ENCODE measurements around the gene SLC17A9. TPM values are rescaled to one million over a fixed set of nuclear protein-coding genes. Genes with fewer than 3 reads are reported as not detected.

The SLC17A9 gene
- polyA plus RNA-seq, 2 donors, result 1.0 to 3.3 TPM

GRCh38 chr20:63013207-63013606, 60.7 kb downstream of the SLC17A9 start:
- Histone ChIP-seq H3K27me3 (ENCODE audit: control insufficient read depth in 1 of 2, insufficient read depth in 2 of 2, low read length in 2 of 2) (peaks cover 0 to 23% of the 10 kb centered on the region in 2 donors), H3K9me3 (ENCODE audit: control insufficient read depth in 2 of 2, insufficient read depth in 1 of 2, low read depth in 1 of 2, low read length in 1 of 2) (peaks cover 0 to 6% of the 10 kb centered on the region in 2 donors), H3K36me3 (ENCODE audit: control insufficient read depth in 2 of 2, insufficient read depth in 2 of 2, low read length in 1 of 2) (no peaks in the 10 kb centered on the region), H3K4me3 (ENCODE audit: low read depth in 1 of 2, low read length in 2 of 2) (no peak overlapping the region), H3K27ac (ENCODE audit: low read depth in 2 of 2, low read length in 1 of 2) (no peak overlapping the region), H3K4me1 (ENCODE audit: control insufficient read depth in 2 of 2, insufficient read depth in 2 of 2, low read length in 1 of 2) (peaks cover 0 to 2% of the 10 kb centered on the region in 2 donors)

DNA sequence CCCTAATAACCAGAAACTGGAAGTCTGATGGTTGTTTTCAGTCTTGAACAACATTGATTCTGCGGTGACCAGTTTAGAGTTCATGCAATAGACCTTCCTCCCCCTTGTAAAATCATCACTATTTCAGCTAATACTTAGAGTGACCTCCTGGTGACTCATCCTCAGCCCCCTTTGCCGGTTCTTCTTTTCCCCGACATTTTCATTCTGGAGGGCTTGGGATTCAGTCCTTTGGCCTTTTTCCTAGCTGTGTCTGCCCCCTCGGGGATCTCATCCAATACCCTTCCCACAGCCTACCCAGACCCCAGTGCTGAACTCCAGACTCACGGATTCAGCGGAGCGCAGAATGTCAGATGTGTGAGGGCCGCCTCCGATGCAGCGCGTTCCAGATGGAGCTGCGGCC, 61.8 kb downstream of the SLC17A9 start:
- Histone ChIP-seq H3K4me1 (ENCODE audit: control insufficient read depth in 2 of 2, insufficient read depth in 2 of 2, low read length in 1 of 2) (peaks cover 0 to 2% of the 10 kb centered on the region in 2 donors), H3K4me3 (ENCODE audit: low read depth in 1 of 2, low read length in 2 of 2) (no peak overlapping the region), H3K27me3 (ENCODE audit: control insufficient read depth in 1 of 2, insufficient read depth in 2 of 2, low read length in 2 of 2) (peaks cover 0 to 19% of the 10 kb centered on the region in 2 donors), H3K9me3 (ENCODE audit: control insufficient read depth in 2 of 2, insufficient read depth in 1 of 2, low read depth in 1 of 2, low read length in 1 of 2) (peaks cover 0 to 6% of the 10 kb centered on the region in 2 donors), H3K36me3 (ENCODE audit: control insufficient read depth in 2 of 2, insufficient read depth in 2 of 2, low read length in 1 of 2) (no peaks in the 10 kb centered on the region), H3K27ac (ENCODE audit: low read depth in 2 of 2, low read length in 1 of 2) (no peak overlapping the region)
- WGBS, 2 donors, result 23 to 25% methylated on average over 12 of the region's 12 CpGs

DNA sequence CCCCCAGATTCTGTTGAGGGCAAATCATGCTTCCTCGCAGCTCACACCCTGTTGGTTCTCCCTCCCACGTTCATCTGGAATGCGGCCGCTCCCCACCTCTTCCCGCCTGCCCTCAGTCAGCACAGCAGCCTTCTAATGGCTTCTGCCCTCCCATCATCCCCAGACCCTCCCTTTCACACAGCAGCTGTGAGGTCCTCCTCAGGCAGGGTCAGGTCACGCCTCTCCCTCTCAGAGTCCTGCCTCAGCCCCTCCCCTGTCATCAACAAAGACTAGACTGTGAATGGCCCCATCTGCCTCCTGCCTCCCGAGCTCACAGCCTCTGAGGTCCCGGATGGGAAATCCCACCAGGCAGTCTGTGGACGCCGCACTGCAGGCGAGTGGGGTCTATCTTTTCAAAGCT, 62.2 kb downstream of the SLC17A9 start:
- no peak overlapping the region for H3K27ac ChIP-seq (ENCODE audit: low read depth in 2 of 2, low read length in 1 of 2)

DNA sequence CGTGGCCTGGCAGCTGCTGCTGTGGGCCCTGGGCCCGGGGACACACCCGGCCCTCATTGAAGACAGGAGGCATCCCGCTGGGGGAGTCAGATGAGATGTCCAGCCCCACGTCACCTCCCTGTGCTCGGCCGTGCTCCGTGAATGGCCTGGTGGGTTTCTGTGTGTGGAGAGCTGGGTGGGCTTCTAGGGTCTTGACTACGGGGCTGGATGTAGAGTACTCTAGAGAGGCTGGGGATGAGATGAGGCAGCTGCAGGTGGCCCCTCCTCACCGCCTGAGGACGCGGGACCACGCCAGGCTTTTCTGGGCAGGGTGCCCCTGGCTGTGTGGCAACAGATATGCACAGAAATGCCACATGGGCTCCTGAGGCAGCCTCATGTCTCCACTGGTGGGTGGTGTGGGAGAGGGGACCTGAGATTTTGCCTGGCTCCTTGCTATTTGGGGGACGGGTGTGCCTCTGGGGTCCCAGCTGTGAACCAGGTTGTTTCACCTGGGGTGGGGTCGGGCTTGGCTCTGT, 62.7 kb downstream of the SLC17A9 start:
- Histone ChIP-seq H3K36me3 (ENCODE audit: control insufficient read depth in 2 of 2, insufficient read depth in 2 of 2, low read length in 1 of 2) (no peaks in the 10 kb centered on the region), H3K27ac (ENCODE audit: low read depth in 2 of 2, low read length in 1 of 2) (no peak overlapping the region), H3K27me3 (ENCODE audit: control insufficient read depth in 1 of 2, insufficient read depth in 2 of 2, low read length in 2 of 2) (peaks cover 0 to 13% of the 10 kb centered on the region in 2 donors), H3K4me1 (ENCODE audit: control insufficient read depth in 2 of 2, insufficient read depth in 2 of 2, low read length in 1 of 2) (peaks cover 0 to 2% of the 10 kb centered on the region in 2 donors), H3K9me3 (ENCODE audit: control insufficient read depth in 2 of 2, insufficient read depth in 1 of 2, low read depth in 1 of 2, low read length in 1 of 2) (peaks cover 0 to 6% of the 10 kb centered on the region in 2 donors), H3K4me3 (ENCODE audit: low read depth in 1 of 2, low read length in 2 of 2) (no peak overlapping the region)
- WGBS, 2 donors, result 37 to 39% methylated on average over 15 of the region's 15 CpGs

More for the DNA sequence above, 62.2 kb downstream of the SLC17A9 start:
- Histone ChIP-seq H3K27me3 (ENCODE audit: control insufficient read depth in 1 of 2, insufficient read depth in 2 of 2, low read length in 2 of 2) (peaks cover 0 to 14% of the 10 kb centered on the region in 2 donors), H3K36me3 (ENCODE audit: control insufficient read depth in 2 of 2, insufficient read depth in 2 of 2, low read length in 1 of 2) (no peaks in the 10 kb centered on the region), H3K4me3 (ENCODE audit: low read depth in 1 of 2, low read length in 2 of 2) (no peak overlapping the region), H3K4me1 (ENCODE audit: control insufficient read depth in 2 of 2, insufficient read depth in 2 of 2, low read length in 1 of 2) (peaks cover 0 to 2% of the 10 kb centered on the region in 2 donors), H3K9me3 (ENCODE audit: control insufficient read depth in 2 of 2, insufficient read depth in 1 of 2, low read depth in 1 of 2, low read length in 1 of 2) (peaks cover 0 to 6% of the 10 kb centered on the region in 2 donors)
- 13 to 17% methylated on average over 11 of the region's 11 CpGs for WGBS, 2 donors

GRCh38 chr20:63015662-63016361, 63.3 kb downstream of the SLC17A9 start:
- Histone ChIP-seq H3K27ac (ENCODE audit: low read depth in 2 of 2, low read length in 1 of 2) (no peak overlapping the region), H3K36me3 (ENCODE audit: control insufficient read depth in 2 of 2, insufficient read depth in 2 of 2, low read length in 1 of 2) (no peaks in the 10 kb centered on the region), H3K4me1 (ENCODE audit: control insufficient read depth in 2 of 2, insufficient read depth in 2 of 2, low read length in 1 of 2) (no peaks in the 10 kb centered on the region), H3K9me3 (ENCODE audit: control insufficient read depth in 2 of 2, insufficient read depth in 1 of 2, low read depth in 1 of 2, low read length in 1 of 2) (peaks cover 0 to 11% of the 10 kb centered on the region in 2 donors), H3K27me3 (ENCODE audit: control insufficient read depth in 1 of 2, insufficient read depth in 2 of 2, low read length in 2 of 2) (peaks cover 0 to 13% of the 10 kb centered on the region in 2 donors), H3K4me3 (ENCODE audit: low read depth in 1 of 2, low read length in 2 of 2) (no peak overlapping the region)
- WGBS, 2 donors, result 74 to 76% methylated on average over 20 to 21 of the region's 22 CpGs

- Histone ChIP-seq H3K4me3 (ENCODE audit: low read depth in 1 of 2, low read length in 2 of 2) (no peak overlapping the region), H3K27me3 (ENCODE audit: control insufficient read depth in 1 of 2, insufficient read depth in 2 of 2, low read length in 2 of 2) (peaks cover 0 to 15% of the 10 kb centered on the region in 2 donors), H3K4me1 (ENCODE audit: control insufficient read depth in 2 of 2, insufficient read depth in 2 of 2, low read length in 1 of 2) (no peaks in the 10 kb centered on the region), H3K36me3 (ENCODE audit: control insufficient read depth in 2 of 2, insufficient read depth in 2 of 2, low read length in 1 of 2) (no peaks in the 10 kb centered on the region), H3K27ac (ENCODE audit: low read depth in 2 of 2, low read length in 1 of 2) (no peak overlapping the region), H3K9me3 (ENCODE audit: control insufficient read depth in 2 of 2, insufficient read depth in 1 of 2, low read depth in 1 of 2, low read length in 1 of 2) (peaks cover 0 to 15% of the 10 kb centered on the region in 2 donors)
- WGBS, 2 donors, result 71% methylated on average over 14 of the region's 14 CpGs
Measured at GRCh38 chr20:63016514-63017075, 64.1 kb downstream of the SLC17A9 start.

GRCh38 chr20:63017076-63017825, 64.7 kb downstream of the SLC17A9 start:
- peaks cover 0 to 15% of the 10 kb centered on the region in 2 donors for H3K9me3 ChIP-seq (ENCODE audit: control insufficient read depth in 2 of 2, insufficient read depth in 1 of 2, low read depth in 1 of 2, low read length in 1 of 2)
- H3K27ac ChIP-seq (ENCODE audit: low read depth in 2 of 2, low read length in 1 of 2), result no peak overlapping the region
- no peaks in the 10 kb centered on the region for H3K4me1 ChIP-seq (ENCODE audit: control insufficient read depth in 2 of 2, insufficient read depth in 2 of 2, low read length in 1 of 2)
- H3K27me3 ChIP-seq (ENCODE audit: control insufficient read depth in 1 of 2, insufficient read depth in 2 of 2, low read length in 2 of 2), result peaks cover 0 to 15% of the 10 kb centered on the region in 2 donors
- 73 to 81% methylated on average over 15 to 22 of the region's 22 CpGs for WGBS, 2 donors
- no peak overlapping the region for H3K4me3 ChIP-seq (ENCODE audit: low read depth in 1 of 2, low read length in 2 of 2)
- H3K36me3 ChIP-seq (ENCODE audit: control insufficient read depth in 2 of 2, insufficient read depth in 2 of 2, low read length in 1 of 2), result no peaks in the 10 kb centered on the region

DNA sequence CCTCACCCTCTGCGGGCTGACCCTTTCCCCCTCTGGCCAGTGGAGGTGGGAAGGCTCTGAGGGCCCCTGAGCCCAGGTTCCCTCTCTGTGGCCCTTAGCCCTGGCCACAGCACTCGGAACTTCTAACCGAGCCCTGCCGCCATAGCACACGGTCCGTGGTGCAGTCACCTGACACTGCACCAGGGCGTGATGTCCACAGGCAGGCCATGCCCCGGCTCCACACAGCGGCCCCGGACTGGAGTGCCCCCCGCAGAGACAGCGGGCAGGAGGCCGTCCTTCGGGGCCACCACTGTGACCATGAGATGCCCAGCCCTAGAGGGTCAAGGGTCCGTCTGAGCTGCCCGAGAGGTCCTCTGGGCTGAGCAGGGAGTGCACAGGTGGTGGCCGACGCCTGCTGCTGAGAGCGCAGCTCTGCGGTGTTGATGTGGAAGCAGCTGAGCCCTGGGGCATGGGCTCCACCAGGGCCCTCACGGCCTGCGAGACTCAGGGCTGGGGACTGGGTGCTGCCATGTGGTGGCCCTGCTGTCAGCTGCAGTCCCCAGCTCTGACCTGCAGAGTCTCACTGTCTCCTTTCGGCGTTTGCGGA, 65.4 kb downstream of the SLC17A9 start:
- Histone ChIP-seq H3K4me1 (ENCODE audit: control insufficient read depth in 2 of 2, insufficient read depth in 2 of 2, low read length in 1 of 2) (no peaks in the 10 kb centered on the region), H3K36me3 (ENCODE audit: control insufficient read depth in 2 of 2, insufficient read depth in 2 of 2, low read length in 1 of 2) (no peaks in the 10 kb centered on the region), H3K9me3 (ENCODE audit: control insufficient read depth in 2 of 2, insufficient read depth in 1 of 2, low read depth in 1 of 2, low read length in 1 of 2) (peaks cover 0 to 11% of the 10 kb centered on the region in 2 donors), H3K27me3 (ENCODE audit: control insufficient read depth in 1 of 2, insufficient read depth in 2 of 2, low read length in 2 of 2) (peaks cover 0 to 16% of the 10 kb centered on the region in 2 donors), H3K27ac (ENCODE audit: low read depth in 2 of 2, low read length in 1 of 2) (no peak overlapping the region), H3K4me3 (ENCODE audit: low read depth in 1 of 2, low read length in 2 of 2) (no peak overlapping the region)
- WGBS, 2 donors, result 88 to 89% methylated on average over 25 of the region's 25 CpGs

All from esophagus (tissue), 2 donors.